K562 (cell line): Measurements from ENCODE around the gene UROD. TPM values are rescaled to one million over a fixed set of nuclear protein-coding genes. Genes with fewer than 3 reads are reported as not detected.

ENCODE experiments used
- CAMTA2 ChIP-seq: fragments of 250-450 bp; sonication (Bioruptor Pico); conservative IDR thresholded peaks from 2 replicates; pipeline ENCODE4 v1.5.1; 2022
- ESRRA ChIP-seq: fragments of 450-650 bp; IDR thresholded peaks from 2 replicates; pipeline ENCODE4 v1.6.1; 2014; ENCODE audit warnings: low read depth, mild to moderate bottlenecking, moderate library complexity, borderline replicate concordance
- FIP1L1 ChIP-seq: fragments of 200-400 bp; formaldehyde crosslinking; IDR thresholded peaks from 2 replicates; pipeline ENCODE4 v1.6.1; 2018; ENCODE audit warnings: mild to moderate bottlenecking, low read depth, low read length; ENCODE audit not compliant: poor library complexity, severe bottlenecking
- GABPB1 ChIP-seq: sonication (generic); formaldehyde crosslinking; IDR thresholded peaks from 2 replicates; pipeline ENCODE4 v1.8.0; 2022; ENCODE audit warnings: mild to moderate bottlenecking, missing genetic modification reagents
- KDM2B ChIP-seq: fragments of 250-450 bp; sonication (Bioruptor Pico); IDR thresholded peaks from 2 replicates; pipeline ENCODE4 v1.8.0; 2021; ENCODE audit warnings: mild to moderate bottlenecking, moderate library complexity
- NRF1 ChIP-seq, 2 experiments: fragments of 450-650 bp; IDR thresholded peaks in 1 of 2; conservative IDR thresholded peaks in 1 of 2; 2 replicates each; pipeline ENCODE4 v1.6.1; 2014; ENCODE audit warnings: mild to moderate bottlenecking in 2 of 2
- RBBP5 ChIP-seq: fragments of 200-600 bp; sonication (generic); IDR thresholded peaks from 2 replicates; pipeline ENCODE4 v1.6.1; 2012; ENCODE audit warnings: borderline replicate concordance, mild to moderate bottlenecking, low read length, control low read depth, inconsistent platforms; ENCODE audit not compliant: insufficient read depth, poor library complexity, severe bottlenecking
- polyA plus RNA-seq, 8 experiments: library from polyadenylated mRNA; depleted of rRNA in 4 of 8; stranded (reverse) in 5 of 8; unstranded in 3 of 8; fragments of >200 nt; fragmentation: Nextera tagmentation in 2 of 8; fragmentation: Illumina TruSeq in 1 of 8; extraction: Ambion mirVana in 2 of 8; extraction: Trizol in 1 of 8; gene quantifications; 2 replicates each; pipeline versions ENCODE4 v1.2.1 to v1.2.3, GENCODE V29; 2011 to 2014; ENCODE audit warnings: inconsistent platforms in 1 of 8, missing spikeins in 1 of 8
- total RNA-seq, 7 experiments: library from RNA; depleted of rRNA in 6 of 7; stranded (reverse); fragments of >200 nt in 6 of 7; fragmentation: Illumina TruSeq in 2 of 7; extraction: Trizol in 2 of 7; gene quantifications; 2 replicates each; pipeline versions ENCODE4 v1.2.1 to v1.2.3, GENCODE V29; 2011 to 2021; ENCODE audit warnings: low replicate concordance in 1 of 7
- TF ChIP-seq, protein P1 (sequence below): fragments of 200-600 bp; sonication (generic); IDR thresholded peaks from one replicate; pipeline ENCODE4 v1.6.1; 2012; ENCODE audit warnings: mild to moderate bottlenecking, low read depth, low read length, inconsistent platforms
- TF ChIP-seq, protein P2 (sequence below): sonication (generic); IDR thresholded peaks from 2 replicates; pipeline ENCODE4 v1.6.1; 2016
- TF ChIP-seq, protein P3 (sequence below): sonication (generic); formaldehyde crosslinking; IDR thresholded peaks from 2 replicates; pipeline ENCODE4 v1.8.1; 2023; ENCODE audit warnings: mild to moderate bottlenecking, missing genetic modification reagents, moderate library complexity

The UROD gene
- total and polyA plus RNA-seq, 9 of the 15 experiments (the other 6 are each of a cell fraction or from before 2014, with no cell fraction given) = 533 to 2,933 (median 1,100) TPM

DNA sequence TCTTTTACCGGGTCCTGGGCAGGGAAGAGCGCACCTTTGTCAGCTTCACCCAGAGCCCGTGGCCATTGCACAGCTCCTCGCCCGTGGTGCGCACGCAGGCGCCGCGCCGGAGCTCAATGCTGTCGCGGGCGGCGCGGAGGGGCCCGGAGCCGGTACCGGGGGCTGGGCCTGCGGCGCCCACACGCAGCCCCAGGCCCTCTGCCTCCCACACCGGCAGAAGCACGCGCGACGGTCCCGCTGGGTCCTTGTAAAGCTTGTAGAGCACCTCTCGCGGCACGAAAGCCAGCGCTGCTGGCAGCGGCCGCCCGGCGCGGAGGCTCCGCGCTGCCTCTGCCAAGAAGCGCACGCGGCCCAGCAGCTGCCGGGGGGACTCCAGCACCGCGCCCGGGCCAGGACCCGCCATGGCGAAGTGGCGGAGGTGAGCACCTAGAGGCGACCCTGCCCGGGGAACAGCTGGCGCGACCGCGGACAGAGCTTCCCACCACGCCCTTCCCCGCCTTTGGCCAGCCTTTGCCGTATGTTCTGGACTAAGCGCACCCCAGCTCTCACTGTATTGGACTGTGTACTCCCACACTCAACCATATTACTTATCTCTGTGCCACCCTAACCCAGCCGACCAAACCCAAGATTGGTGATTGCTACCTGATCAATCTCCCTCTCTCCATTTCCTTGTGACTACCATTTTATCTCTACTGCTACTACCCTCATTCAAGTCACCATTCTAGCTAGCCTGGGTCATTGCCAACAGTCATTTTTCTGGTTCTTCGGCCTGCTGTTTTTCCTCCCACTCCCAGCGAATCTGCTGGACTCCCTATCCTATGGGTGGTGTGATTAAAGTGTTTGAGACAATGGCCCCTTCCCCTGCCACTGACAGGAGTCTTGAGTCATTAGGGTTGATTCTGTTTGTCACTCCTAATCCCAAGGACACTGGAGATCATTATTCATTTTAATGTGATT, 921 bp upstream of the UROD start, which contains the start of gene HECTD3 (continued):
- TF ChIP-seq, protein P1, sequence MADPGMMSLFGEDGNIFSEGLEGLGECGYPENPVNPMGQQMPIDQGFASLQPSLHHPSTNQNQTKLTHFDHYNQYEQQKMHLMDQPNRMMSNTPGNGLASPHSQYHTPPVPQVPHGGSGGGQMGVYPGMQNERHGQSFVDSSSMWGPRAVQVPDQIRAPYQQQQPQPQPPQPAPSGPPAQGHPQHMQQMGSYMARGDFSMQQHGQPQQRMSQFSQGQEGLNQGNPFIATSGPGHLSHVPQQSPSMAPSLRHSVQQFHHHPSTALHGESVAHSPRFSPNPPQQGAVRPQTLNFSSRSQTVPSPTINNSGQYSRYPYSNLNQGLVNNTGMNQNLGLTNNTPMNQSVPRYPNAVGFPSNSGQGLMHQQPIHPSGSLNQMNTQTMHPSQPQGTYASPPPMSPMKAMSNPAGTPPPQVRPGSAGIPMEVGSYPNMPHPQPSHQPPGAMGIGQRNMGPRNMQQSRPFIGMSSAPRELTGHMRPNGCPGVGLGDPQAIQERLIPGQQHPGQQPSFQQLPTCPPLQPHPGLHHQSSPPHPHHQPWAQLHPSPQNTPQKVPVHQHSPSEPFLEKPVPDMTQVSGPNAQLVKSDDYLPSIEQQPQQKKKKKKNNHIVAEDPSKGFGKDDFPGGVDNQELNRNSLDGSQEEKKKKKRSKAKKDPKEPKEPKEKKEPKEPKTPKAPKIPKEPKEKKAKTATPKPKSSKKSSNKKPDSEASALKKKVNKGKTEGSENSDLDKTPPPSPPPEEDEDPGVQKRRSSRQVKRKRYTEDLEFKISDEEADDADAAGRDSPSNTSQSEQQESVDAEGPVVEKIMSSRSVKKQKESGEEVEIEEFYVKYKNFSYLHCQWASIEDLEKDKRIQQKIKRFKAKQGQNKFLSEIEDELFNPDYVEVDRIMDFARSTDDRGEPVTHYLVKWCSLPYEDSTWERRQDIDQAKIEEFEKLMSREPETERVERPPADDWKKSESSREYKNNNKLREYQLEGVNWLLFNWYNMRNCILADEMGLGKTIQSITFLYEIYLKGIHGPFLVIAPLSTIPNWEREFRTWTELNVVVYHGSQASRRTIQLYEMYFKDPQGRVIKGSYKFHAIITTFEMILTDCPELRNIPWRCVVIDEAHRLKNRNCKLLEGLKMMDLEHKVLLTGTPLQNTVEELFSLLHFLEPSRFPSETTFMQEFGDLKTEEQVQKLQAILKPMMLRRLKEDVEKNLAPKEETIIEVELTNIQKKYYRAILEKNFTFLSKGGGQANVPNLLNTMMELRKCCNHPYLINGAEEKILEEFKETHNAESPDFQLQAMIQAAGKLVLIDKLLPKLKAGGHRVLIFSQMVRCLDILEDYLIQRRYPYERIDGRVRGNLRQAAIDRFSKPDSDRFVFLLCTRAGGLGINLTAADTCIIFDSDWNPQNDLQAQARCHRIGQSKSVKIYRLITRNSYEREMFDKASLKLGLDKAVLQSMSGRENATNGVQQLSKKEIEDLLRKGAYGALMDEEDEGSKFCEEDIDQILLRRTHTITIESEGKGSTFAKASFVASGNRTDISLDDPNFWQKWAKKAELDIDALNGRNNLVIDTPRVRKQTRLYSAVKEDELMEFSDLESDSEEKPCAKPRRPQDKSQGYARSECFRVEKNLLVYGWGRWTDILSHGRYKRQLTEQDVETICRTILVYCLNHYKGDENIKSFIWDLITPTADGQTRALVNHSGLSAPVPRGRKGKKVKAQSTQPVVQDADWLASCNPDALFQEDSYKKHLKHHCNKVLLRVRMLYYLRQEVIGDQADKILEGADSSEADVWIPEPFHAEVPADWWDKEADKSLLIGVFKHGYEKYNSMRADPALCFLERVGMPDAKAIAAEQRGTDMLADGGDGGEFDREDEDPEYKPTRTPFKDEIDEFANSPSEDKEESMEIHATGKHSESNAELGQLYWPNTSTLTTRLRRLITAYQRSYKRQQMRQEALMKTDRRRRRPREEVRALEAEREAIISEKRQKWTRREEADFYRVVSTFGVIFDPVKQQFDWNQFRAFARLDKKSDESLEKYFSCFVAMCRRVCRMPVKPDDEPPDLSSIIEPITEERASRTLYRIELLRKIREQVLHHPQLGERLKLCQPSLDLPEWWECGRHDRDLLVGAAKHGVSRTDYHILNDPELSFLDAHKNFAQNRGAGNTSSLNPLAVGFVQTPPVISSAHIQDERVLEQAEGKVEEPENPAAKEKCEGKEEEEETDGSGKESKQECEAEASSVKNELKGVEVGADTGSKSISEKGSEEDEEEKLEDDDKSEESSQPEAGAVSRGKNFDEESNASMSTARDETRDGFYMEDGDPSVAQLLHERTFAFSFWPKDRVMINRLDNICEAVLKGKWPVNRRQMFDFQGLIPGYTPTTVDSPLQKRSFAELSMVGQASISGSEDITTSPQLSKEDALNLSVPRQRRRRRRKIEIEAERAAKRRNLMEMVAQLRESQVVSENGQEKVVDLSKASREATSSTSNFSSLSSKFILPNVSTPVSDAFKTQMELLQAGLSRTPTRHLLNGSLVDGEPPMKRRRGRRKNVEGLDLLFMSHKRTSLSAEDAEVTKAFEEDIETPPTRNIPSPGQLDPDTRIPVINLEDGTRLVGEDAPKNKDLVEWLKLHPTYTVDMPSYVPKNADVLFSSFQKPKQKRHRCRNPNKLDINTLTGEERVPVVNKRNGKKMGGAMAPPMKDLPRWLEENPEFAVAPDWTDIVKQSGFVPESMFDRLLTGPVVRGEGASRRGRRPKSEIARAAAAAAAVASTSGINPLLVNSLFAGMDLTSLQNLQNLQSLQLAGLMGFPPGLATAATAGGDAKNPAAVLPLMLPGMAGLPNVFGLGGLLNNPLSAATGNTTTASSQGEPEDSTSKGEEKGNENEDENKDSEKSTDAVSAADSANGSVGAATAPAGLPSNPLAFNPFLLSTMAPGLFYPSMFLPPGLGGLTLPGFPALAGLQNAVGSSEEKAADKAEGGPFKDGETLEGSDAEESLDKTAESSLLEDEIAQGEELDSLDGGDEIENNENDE = peak; percentile 99
- TF ChIP-seq FIP1L1 = peak; percentile 50
- peak; percentile 85 to 86 for TF ChIP-seq NRF1 (conservative IDR thresholded peaks at IDR 0.05 in 1 of 2, IDR thresholded peaks at IDR 0.05 in 1 of 2)
- TF ChIP-seq, protein P2, sequence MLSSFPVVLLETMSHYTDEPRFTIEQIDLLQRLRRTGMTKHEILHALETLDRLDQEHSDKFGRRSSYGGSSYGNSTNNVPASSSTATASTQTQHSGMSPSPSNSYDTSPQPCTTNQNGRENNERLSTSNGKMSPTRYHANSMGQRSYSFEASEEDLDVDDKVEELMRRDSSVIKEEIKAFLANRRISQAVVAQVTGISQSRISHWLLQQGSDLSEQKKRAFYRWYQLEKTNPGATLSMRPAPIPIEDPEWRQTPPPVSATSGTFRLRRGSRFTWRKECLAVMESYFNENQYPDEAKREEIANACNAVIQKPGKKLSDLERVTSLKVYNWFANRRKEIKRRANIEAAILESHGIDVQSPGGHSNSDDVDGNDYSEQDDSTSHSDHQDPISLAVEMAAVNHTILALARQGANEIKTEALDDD = no peak
- TF ChIP-seq, protein P3, sequence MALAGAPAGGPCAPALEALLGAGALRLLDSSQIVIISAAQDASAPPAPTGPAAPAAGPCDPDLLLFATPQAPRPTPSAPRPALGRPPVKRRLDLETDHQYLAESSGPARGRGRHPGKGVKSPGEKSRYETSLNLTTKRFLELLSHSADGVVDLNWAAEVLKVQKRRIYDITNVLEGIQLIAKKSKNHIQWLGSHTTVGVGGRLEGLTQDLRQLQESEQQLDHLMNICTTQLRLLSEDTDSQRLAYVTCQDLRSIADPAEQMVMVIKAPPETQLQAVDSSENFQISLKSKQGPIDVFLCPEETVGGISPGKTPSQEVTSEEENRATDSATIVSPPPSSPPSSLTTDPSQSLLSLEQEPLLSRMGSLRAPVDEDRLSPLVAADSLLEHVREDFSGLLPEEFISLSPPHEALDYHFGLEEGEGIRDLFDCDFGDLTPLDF (CRISPR knock-in tag) = 0 out of 2 replicates have a peak, but pooled peaks have one; percentile 27
- TF ChIP-seq ESRRA = peak; percentile 48; the same call in 1 of the 2 replicates
- TF ChIP-seq CAMTA2 (CRISPR knock-in tag) = 0 out of 2 replicates have a peak, but pooled peaks have one; percentile 20
- peak; percentile 39; the same call in 1 of the 2 replicates for TF ChIP-seq GABPB1 (CRISPR knock-in tag)
- peak; percentile 98 for TF ChIP-seq RBBP5
- TF ChIP-seq KDM2B (CRISPR knock-in tag) = peak; percentile 52; the same call in 1 of the 2 replicates
